GM10266 (cell line): Measurements from ENCODE around the gene ATP5MC2.

ENCODE experiments used
- DNase-seq: peaks from one replicate; pipeline ENCODE4 v3.0.0; 2012; ENCODE audit errors: extremely low spot score
- CTCF ChIP-seq: IDR thresholded peaks from 2 replicates; pipeline ENCODE4 v1.5.1; 2012; ENCODE audit warnings: mild to moderate bottlenecking, low read depth; ENCODE audit not compliant: control insufficient read depth, insufficient read depth; ENCODE audit errors: missing control alignments

Gene ATP5MC2

GRCh38 chr12:53664936-53665335 is 10.9 kb downstream of the ATP5MC2 start:
- no peak for TF ChIP-seq CTCF
- DNase-seq: no peak

GRCh38 chr12:53664191-53664590 is 11.7 kb downstream of the ATP5MC2 start:
- DNase-seq: no peak
- TF ChIP-seq CTCF: no peak

- no peak for TF ChIP-seq CTCF
- DNase-seq: no peak
Observed at GRCh38 chr12:53660041-53660440, 15.8 kb downstream of the ATP5MC2 start.

- no peak for DNase-seq
- TF ChIP-seq CTCF: no peak
Observed at GRCh38 chr12:53659571-53659981, 16.3 kb downstream of the ATP5MC2 start.

GRCh38 chr12:53659011-53659551 is 16.8 kb downstream of the ATP5MC2 start:
- no peak for DNase-seq
- no peak for TF ChIP-seq CTCF

- DNase-seq: no peak
- no peak for TF ChIP-seq CTCF
Observed at GRCh38 chr12:53657041-53657440, 18.8 kb downstream of the ATP5MC2 start.

- no peak for DNase-seq
- no peak for TF ChIP-seq CTCF
Observed at GRCh38 chr12:53653595-53653994, 22.3 kb downstream of the ATP5MC2 start.
